Thymus (tissue), 11 donors: ENCODE data around the gene NUDT21. TPM values are rescaled to one million over a fixed set of nuclear protein-coding genes. Genes with fewer than 3 reads are reported as not detected.
"Not testable (repeated sequence)": the region's sequence is repeated elsewhere in the genome, so short reads cannot be mapped to it uniquely, and the experiment has no call there.

Experiments used
- DNase-seq, 9 donors: peaks; one replicate each; pipeline ENCODE4 v3.0.0-alpha.2; 2013; ENCODE audit warnings: low spot score in 9 of 9, low read depth in 6 of 9, missing footprints in 1 of 9
- H3K27ac ChIP-seq, 2 donors: one replicate each; pipeline ENCODE4 v1.5.1; 2013; ENCODE audit warnings: control low read depth in 1 of 2, low read depth in 1 of 2, low read length in 1 of 2, mild to moderate bottlenecking in 1 of 2, moderate library complexity in 1 of 2
- H3K27me3 ChIP-seq, 2 donors: one replicate each; pipeline ENCODE4 v1.5.1; 2013; ENCODE audit warnings: low read length in 1 of 2; ENCODE audit not compliant: control insufficient read depth in 2 of 2, insufficient read depth in 1 of 2
- H3K36me3 ChIP-seq, 2 donors: one replicate each; pipeline ENCODE4 v1.5.1; 2013; ENCODE audit warnings: low read length in 1 of 2, mild to moderate bottlenecking in 1 of 2, moderate library complexity in 1 of 2; ENCODE audit not compliant: control insufficient read depth in 2 of 2, insufficient read depth in 2 of 2
- H3K4me1 ChIP-seq, 2 donors: one replicate each; pipeline ENCODE4 v1.5.1; 2013; ENCODE audit warnings: low read length in 2 of 2; ENCODE audit not compliant: control insufficient read depth in 2 of 2, insufficient read depth in 2 of 2
- H3K4me3 ChIP-seq, 2 donors: one replicate each; pipeline ENCODE4 v1.5.1; 2013; ENCODE audit warnings: low read length in 2 of 2, control low read depth in 1 of 2, mild to moderate bottlenecking in 1 of 2
- H3K9me3 ChIP-seq, 2 donors: one replicate each; pipeline ENCODE4 v1.5.1; 2013; ENCODE audit warnings: low read length in 1 of 2, mild to moderate bottlenecking in 1 of 2; ENCODE audit not compliant: control insufficient read depth in 2 of 2, insufficient read depth in 1 of 2
- WGBS: extraction: QIAGEN DNeasy Blood & Tissue Kit; methylation state at CpG from one replicate; pipeline ENCODE4 v1.1.7; 2013; 5-methylcytosine and 5-hydroxymethylcytosine counted together
- polyA plus RNA-seq: library from polyadenylated mRNA; stranded (reverse); fragments of 200-250 nt; gene quantifications from one replicate; pipeline ENCODE4 v1.2.3, GENCODE V29; 2013
- total RNA-seq: library from RNA; stranded (reverse); fragments of 120-200 nt; gene quantifications from one replicate; pipeline ENCODE4 v1.2.4, GENCODE V29; 2013
- donor health status: healthy.

NUDT21 gene
- total and polyA plus RNA-seq, 2 donors, result 40.3 to 79.7 TPM

- WGBS, result 98% methylated on average over 4 of the region's 4 CpGs
- Histone ChIP-seq H3K27me3 (no peaks in the 10 kb centered on the region), H3K4me1 (no peaks in the 10 kb centered on the region), H3K9me3 (peaks cover 4% of the 10 kb centered on the region in 2 donors), H3K27ac (no peak overlapping the region), H3K4me3 (no peak overlapping the region), H3K36me3 (peaks cover 9 to 47% of the 10 kb centered on the region in 2 donors)
- DNase-seq, result no peak
Measured at GRCh38 chr16:56382459-56382858, 68.7 kb downstream of the NUDT21 start.

DNA sequence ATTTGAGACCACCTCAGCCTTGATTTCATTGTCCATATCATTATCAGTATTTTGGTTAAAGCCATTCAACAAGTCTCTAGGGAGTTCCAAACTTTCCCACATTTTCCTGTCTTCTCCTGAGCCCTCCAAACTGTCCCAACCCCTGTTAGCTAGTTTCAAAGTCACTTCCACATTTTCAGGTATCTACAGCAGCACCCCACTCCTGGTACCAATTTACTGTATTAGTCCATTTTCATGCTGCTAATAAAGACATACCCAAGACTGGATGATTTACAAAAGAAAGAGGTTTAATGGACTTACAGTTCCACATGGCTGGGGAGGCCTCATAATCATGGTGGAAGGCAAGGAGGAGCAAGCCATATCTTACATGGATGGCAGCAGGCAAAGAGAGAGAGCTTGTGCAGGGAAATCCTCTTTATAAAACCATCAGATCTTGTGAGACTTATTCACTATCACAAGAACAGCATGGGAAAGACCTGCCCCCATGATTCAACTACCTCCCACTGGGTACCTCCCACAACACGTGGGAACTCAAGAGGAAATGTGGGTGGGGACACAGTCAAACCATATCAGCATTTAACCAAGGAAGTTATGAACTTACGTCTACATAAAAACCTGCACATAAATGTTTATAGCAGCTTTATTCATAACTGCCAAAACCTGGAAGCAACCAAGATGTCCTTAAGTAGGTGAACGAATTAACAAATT lies 70.2 kb downstream of the NUDT21 start:
- DNase-seq, H3K9me3 ChIP-seq, H3K27ac ChIP-seq, H3K4me1 ChIP-seq, H3K4me3 ChIP-seq, H3K27me3 ChIP-seq: not testable (repeated sequence)
- WGBS, result 97% methylated on average over 3 of the region's 3 CpGs
- H3K36me3 ChIP-seq, result peaks cover 7 to 47% of the 10 kb centered on the region in 2 donors

Other genes starting within 250 kb of the NUDT21 start
- 34.6 TPM for gene AMFR, start 25.8 kb downstream of the NUDT21 start, total RNA-seq
- gene AMFR, start 25.8 kb downstream of the NUDT21 start, polyA plus RNA-seq, result 52.4 TPM
- gene OGFOD1, start 222 bp upstream of the NUDT21 start, total RNA-seq, result 26.0 TPM
- gene OGFOD1, start 222 bp upstream of the NUDT21 start, polyA plus RNA-seq, result 18.8 TPM
- gene BBS2, start 68.7 kb upstream of the NUDT21 start, total RNA-seq, result 36.2 TPM
- 49.2 TPM for gene BBS2, start 68.7 kb upstream of the NUDT21 start, polyA plus RNA-seq
- gene MT4, start 113.7 kb upstream of the NUDT21 start, total RNA-seq, result 7.5 TPM
- 38.1 TPM for gene MT4, start 113.7 kb upstream of the NUDT21 start, polyA plus RNA-seq
- gene MT3, start 138.2 kb upstream of the NUDT21 start, total RNA-seq, result 2.5 TPM
- 13.1 TPM for gene MT3, start 138.2 kb upstream of the NUDT21 start, polyA plus RNA-seq
- gene MT2A, start 157.3 kb upstream of the NUDT21 start, total RNA-seq, result 7.8 TPM
- 2,040 TPM for gene MT2A, start 157.3 kb upstream of the NUDT21 start, polyA plus RNA-seq
- 2.1 TPM for gene MT1E, start 174.4 kb upstream of the NUDT21 start, total RNA-seq
- gene MT1E, start 174.4 kb upstream of the NUDT21 start, polyA plus RNA-seq, result 126 TPM
- 0.28 TPM for gene MT1M, start 181.3 kb upstream of the NUDT21 start, total RNA-seq
- gene MT1M, start 181.3 kb upstream of the NUDT21 start, polyA plus RNA-seq, result 97.7 TPM
- gene MT1A, start 187.3 kb upstream of the NUDT21 start, total RNA-seq, result 1.2 TPM
- 285 TPM for gene MT1A, start 187.3 kb upstream of the NUDT21 start, polyA plus RNA-seq
- not detected for gene MT1B, start 200.6 kb upstream of the NUDT21 start, total RNA-seq
- gene MT1B, start 200.6 kb upstream of the NUDT21 start, polyA plus RNA-seq, result 4.7 TPM
- 1.5 TPM for gene MT1F, start 206.6 kb upstream of the NUDT21 start, total RNA-seq
- 24.6 TPM for gene MT1F, start 206.6 kb upstream of the NUDT21 start, polyA plus RNA-seq
- 0.90 TPM for gene MT1G, start 216.7 kb upstream of the NUDT21 start, total RNA-seq
- gene MT1G, start 216.7 kb upstream of the NUDT21 start, polyA plus RNA-seq, result 353 TPM
- gene MT1H, start 218.5 kb upstream of the NUDT21 start, total RNA-seq, result 0.85 TPM
- gene MT1H, start 218.5 kb upstream of the NUDT21 start, polyA plus RNA-seq, result 50.7 TPM
- gene MT1X, start 231.1 kb upstream of the NUDT21 start, total RNA-seq, result 21.2 TPM
- 3,725 TPM for gene MT1X, start 231.1 kb upstream of the NUDT21 start, polyA plus RNA-seq